ENCODE results near the gene MYO10.

DNA sequence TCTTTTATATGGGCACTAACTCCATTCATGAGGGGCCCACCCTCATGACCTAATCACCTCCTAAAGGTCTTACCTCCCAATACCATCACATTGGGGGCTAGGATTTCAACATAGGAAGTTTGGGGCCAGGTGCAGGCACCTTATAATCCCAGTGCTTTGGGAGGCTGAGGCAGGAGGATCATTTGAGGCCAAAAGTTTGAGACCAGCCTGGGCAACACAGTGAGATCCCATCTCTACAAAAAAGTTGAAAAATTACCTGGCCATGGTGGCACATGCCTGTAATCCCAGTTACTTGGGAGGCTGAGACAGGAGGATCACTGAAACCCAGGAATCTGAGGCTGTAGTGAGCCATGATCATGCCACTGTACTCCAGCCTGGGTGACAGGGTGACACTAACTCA lies 76.7 kb downstream of the MYO10 start:
- TF ChIP-seq GATA2 (IDR thresholded peaks at IDR 0.05; ENCODE audit: insufficient read depth, insufficient read length, low read depth, low read length) (no peak), FOS (IDR thresholded peaks at IDR 0.05; ENCODE audit: borderline replicate concordance, insufficient read depth, low read length) (no peak)
- TF ChIP-seq, protein P1, sequence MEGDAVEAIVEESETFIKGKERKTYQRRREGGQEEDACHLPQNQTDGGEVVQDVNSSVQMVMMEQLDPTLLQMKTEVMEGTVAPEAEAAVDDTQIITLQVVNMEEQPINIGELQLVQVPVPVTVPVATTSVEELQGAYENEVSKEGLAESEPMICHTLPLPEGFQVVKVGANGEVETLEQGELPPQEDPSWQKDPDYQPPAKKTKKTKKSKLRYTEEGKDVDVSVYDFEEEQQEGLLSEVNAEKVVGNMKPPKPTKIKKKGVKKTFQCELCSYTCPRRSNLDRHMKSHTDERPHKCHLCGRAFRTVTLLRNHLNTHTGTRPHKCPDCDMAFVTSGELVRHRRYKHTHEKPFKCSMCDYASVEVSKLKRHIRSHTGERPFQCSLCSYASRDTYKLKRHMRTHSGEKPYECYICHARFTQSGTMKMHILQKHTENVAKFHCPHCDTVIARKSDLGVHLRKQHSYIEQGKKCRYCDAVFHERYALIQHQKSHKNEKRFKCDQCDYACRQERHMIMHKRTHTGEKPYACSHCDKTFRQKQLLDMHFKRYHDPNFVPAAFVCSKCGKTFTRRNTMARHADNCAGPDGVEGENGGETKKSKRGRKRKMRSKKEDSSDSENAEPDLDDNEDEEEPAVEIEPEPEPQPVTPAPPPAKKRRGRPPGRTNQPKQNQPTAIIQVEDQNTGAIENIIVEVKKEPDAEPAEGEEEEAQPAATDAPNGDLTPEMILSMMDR (IDR thresholded peaks at IDR 0.05; ENCODE audit: extremely low read depth in 1 of 2, insufficient read depth in 1 of 2, low read depth in 1 of 2, low read length in 2 of 2) = no peak
- TF ChIP-seq, protein P2, sequence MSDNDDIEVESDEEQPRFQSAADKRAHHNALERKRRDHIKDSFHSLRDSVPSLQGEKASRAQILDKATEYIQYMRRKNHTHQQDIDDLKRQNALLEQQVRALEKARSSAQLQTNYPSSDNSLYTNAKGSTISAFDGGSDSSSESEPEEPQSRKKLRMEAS (IDR thresholded peaks at IDR 0.05; ENCODE audit: insufficient read depth, insufficient read length) = no peak
